CD14-positive monocyte (primary cell): ENCODE measurements around the gene STIM1. TPM values are rescaled to one million over a fixed set of nuclear protein-coding genes. Genes with fewer than 3 reads are reported as not detected.

Experiments
- DNase-seq, 3 donors: peaks; one replicate each; pipeline ENCODE4 v3.0.0-alpha.2; 2011 to 2022
- H2AFZ ChIP-seq: 2 replicates; pipeline ENCODE4 v1.6.0; 2012; ENCODE audit warnings: mild to moderate bottlenecking, low read depth, low read length, inconsistent platforms; ENCODE audit not compliant: insufficient read depth, poor library complexity, severe bottlenecking
- H3K27ac ChIP-seq, 2 donors: 1 replicate in 1 of 2; 2 replicates in 1 of 2; pipeline ENCODE4 v1.5.1; 2012 to 2013; ENCODE audit warnings: low read length in 2 of 2, control low read depth in 1 of 2, inconsistent platforms in 1 of 2, low read depth in 1 of 2, mild to moderate bottlenecking in 1 of 2
- H3K27me3 ChIP-seq, 2 donors: one replicate each; pipeline versions ENCODE4 v1.6.0 to v1.6.1; 2011 to 2013; ENCODE audit warnings: low read length in 2 of 2; ENCODE audit not compliant: control insufficient read depth in 2 of 2, insufficient read depth in 2 of 2
- H3K36me3 ChIP-seq, 2 donors: replicated peaks in 1 of 2; 1 replicate in 1 of 2; 2 replicates in 1 of 2; pipeline versions ENCODE4 v1.5.1 to v1.6.1; 2012 to 2013; ENCODE audit warnings: low read length in 2 of 2, control low read depth in 1 of 2, inconsistent platforms in 1 of 2, mild to moderate bottlenecking in 1 of 2; ENCODE audit not compliant: insufficient read depth in 2 of 2, control insufficient read depth in 1 of 2
- H3K4me1 ChIP-seq, 2 donors: 1 replicate in 1 of 2; 2 replicates in 1 of 2; pipeline versions ENCODE4 v1.5.1 to v1.6.1; 2012 to 2013; ENCODE audit warnings: low read length in 2 of 2, control low read depth in 1 of 2, inconsistent platforms in 1 of 2, mild to moderate bottlenecking in 1 of 2, moderate library complexity in 1 of 2; ENCODE audit not compliant: insufficient read depth in 2 of 2, control insufficient read depth in 1 of 2
- H3K4me2 ChIP-seq: replicated peaks from 2 replicates; pipeline ENCODE3; 2012; ENCODE audit warnings: low read length, moderate library complexity, mild to moderate bottlenecking; ENCODE audit not compliant: poor library complexity, severe bottlenecking; ENCODE audit errors: extremely low read depth
- H3K4me3 ChIP-seq, 3 experiments: fragments of 200-600 bp in 1 of 3; sonication (generic) in 1 of 3; replicated peaks in 1 of 3; 1 replicate in 2 of 3; 2 replicates in 1 of 3; pipeline ENCODE4 v1.5.1; 2011 to 2013; ENCODE audit warnings: low read length in 3 of 3, mild to moderate bottlenecking in 3 of 3, control low read depth in 2 of 3, low read depth in 2 of 3, inconsistent platforms in 1 of 3, moderate library complexity in 1 of 3
- H3K79me2 ChIP-seq: 2 replicates; pipeline ENCODE4 v1.6.0; 2012; ENCODE audit warnings: mild to moderate bottlenecking, control low read depth, inconsistent platforms, low read length, moderate library complexity; ENCODE audit not compliant: insufficient read depth
- H3K9ac ChIP-seq: 2 replicates; pipeline ENCODE4 v1.6.0; 2017; ENCODE audit warnings: low read length, mild to moderate bottlenecking; ENCODE audit not compliant: insufficient read depth, poor library complexity, severe bottlenecking
- H3K9me3 ChIP-seq, 2 donors: replicated peaks in 1 of 2; 1 replicate in 1 of 2; 2 replicates in 1 of 2; pipeline versions ENCODE4 v1.5.1 to v1.6.1; 2012 to 2013; ENCODE audit warnings: low read length in 2 of 2, control low read depth in 1 of 2; ENCODE audit not compliant: control insufficient read depth in 1 of 2, insufficient read depth in 1 of 2
- H4K20me1 ChIP-seq: 2 replicates; pipeline ENCODE4 v1.6.0; 2012; ENCODE audit warnings: mild to moderate bottlenecking, low read length, control low read depth, moderate library complexity; ENCODE audit not compliant: insufficient read depth
- H3K27ac Mint-ChIP-seq, 7 donors: one replicate each; pipeline ENCODE4 v1.8.0; 2020; ENCODE audit warnings: mild to moderate bottlenecking in 7 of 7, mixed read lengths in 7 of 7, moderate library complexity in 6 of 7, inconsistent platforms in 2 of 7
- H3K27me3 Mint-ChIP-seq, 3 donors: one replicate each; pipeline ENCODE4 v1.8.0; 2021 to 2022; ENCODE audit warnings: low read depth in 3 of 3, mild to moderate bottlenecking in 3 of 3, mixed read lengths in 3 of 3, moderate library complexity in 3 of 3, inconsistent platforms in 1 of 3
- H3K36me3 Mint-ChIP-seq, 2 donors: one replicate each; pipeline ENCODE4 v1.8.0; 2020; ENCODE audit warnings: mixed read lengths in 2 of 2, inconsistent platforms in 1 of 2, mild to moderate bottlenecking in 1 of 2
- H3K4me1 Mint-ChIP-seq: one replicate; pipeline ENCODE4 v1.8.0; 2020; ENCODE audit warnings: mild to moderate bottlenecking, mixed read lengths
- H3K4me3 Mint-ChIP-seq, 2 donors: one replicate each; pipeline ENCODE4 v1.8.0; 2020; ENCODE audit warnings: mild to moderate bottlenecking in 2 of 2, mixed read lengths in 2 of 2, moderate library complexity in 1 of 2
- H3K9me3 Mint-ChIP-seq, 7 donors: one replicate each; pipeline ENCODE4 v1.8.0; 2020 to 2022; ENCODE audit warnings: mixed read lengths in 7 of 7, mild to moderate bottlenecking in 6 of 7, moderate library complexity in 6 of 7, inconsistent platforms in 2 of 7
- CTCF ChIP-seq: fragments of 200-600 bp; IDR thresholded peaks from one replicate; pipeline ENCODE4 v1.8.0; 2022; ENCODE audit warnings: antibody characterized with exemption, mild to moderate bottlenecking
- WGBS: methylation state at CpG from one replicate; pipeline ENCODE4 v1.1.5; 2013; ENCODE audit warnings: missing lambda C conversion rate; ENCODE audit not compliant: insufficient coverage; 5-methylcytosine and 5-hydroxymethylcytosine counted together
- intact Hi-C, 2 donors: fragments of 100-400 bp; cut with micrococcal nuclease; formaldehyde crosslinking; loops; one replicate each; pipeline versions ENCODE4 v1.15.0 to v1.15.1; 2023
- polyA plus RNA-seq, 3 donors: library from polyadenylated mRNA; depleted of rRNA in 1 of 3; unstranded in 2 of 3; stranded (reverse) in 1 of 3; fragments of 300-500 nt in 2 of 3; fragments of >200 nt in 1 of 3; fragmentation: Illumina TruSeq in 2 of 3; gene quantifications; 1 replicate in 2 of 3; 2 replicates in 1 of 3; pipeline ENCODE4 v1.2.3, GENCODE V29; 2012 to 2021

The STIM1 gene
- polyA plus RNA-seq, 3 donors, result 14.0 to 68.6 (median 21.0) TPM

GRCh38 chr11:3964935-3965604 is 109.6 kb downstream of the STIM1 start:
- Mint-ChIP-seq H3K27me3 (no peaks in the 10 kb centered on the region), H3K4me1 (peaks cover 15% of the 10 kb centered on the region), H3K4me3 (no peak overlapping the region), H3K36me3 (peaks cover 27 to 29% of the 10 kb centered on the region in 2 donors), H3K9me3 (no peaks in the 10 kb centered on the region), H3K27ac (peak overlapping the region in 2 of 7 donors; percentile 10 to 52)
- DNase-seq, result no peak
- intact Hi-C loops, result loop anchor here in 1 of 2 donors (5.0 kb wide), 1 partner anchor 108 kb away; the partner anchor contains the start of gene STIM1
- H3K9me3 ChIP-seq, result no peaks in the 10 kb centered on the region
- peaks cover 15 to 31% of the 10 kb centered on the region in 2 donors for H3K36me3 ChIP-seq
- H3K27ac ChIP-seq, result no peak overlapping the region
- H3K4me3 ChIP-seq, result no peak overlapping the region
- peaks cover 98% of the 10 kb centered on the region for H4K20me1 ChIP-seq
- H3K27me3 ChIP-seq, result no peaks in the 10 kb centered on the region
- TF ChIP-seq CTCF, result no peak
- WGBS, result no CpG with 5 or more reads among the region's 1 CpG
- H3K4me2 ChIP-seq, result no peak overlapping the region
- no peak overlapping the region for H2AFZ ChIP-seq
- H3K4me1 ChIP-seq, result no peaks in the 10 kb centered on the region
- peaks cover 88% of the 10 kb centered on the region for H3K79me2 ChIP-seq
- H3K9ac ChIP-seq, result no peak overlapping the region

GRCh38 chr11:3967695-3968094 is 112.2 kb downstream of the STIM1 start:
- no peak overlapping the region for H3K4me3 Mint-ChIP-seq
- intact Hi-C loops, result no loop called here
- no peaks in the 10 kb centered on the region for H3K9me3 Mint-ChIP-seq
- Histone ChIP-seq H3K36me3 (peaks cover 15 to 43% of the 10 kb centered on the region in 2 donors), H3K4me2 (no peak overlapping the region), H4K20me1 (peaks cover 87% of the 10 kb centered on the region), H3K79me2 (peaks cover 89% of the 10 kb centered on the region), H3K4me1 (no peaks in the 10 kb centered on the region), H3K9ac (no peak overlapping the region), H3K9me3 (no peaks in the 10 kb centered on the region), H3K27me3 (no peaks in the 10 kb centered on the region), H3K27ac (peak overlapping the region in 1 of 2 donors; percentile 11), H3K4me3 (no peak overlapping the region), H2AFZ (no peak overlapping the region)
- no peaks in the 10 kb centered on the region for H3K27me3 Mint-ChIP-seq
- peaks cover 9% of the 10 kb centered on the region for H3K4me1 Mint-ChIP-seq
- no peak for DNase-seq
- peak overlapping the region in 1 of 7 donors; percentile 65 for H3K27ac Mint-ChIP-seq
- H3K36me3 Mint-ChIP-seq, result peaks cover 30 to 37% of the 10 kb centered on the region in 2 donors
- no peak for TF ChIP-seq CTCF
